HepG2 (cell line): Measurements from ENCODE around the gene COCH. TPM values are rescaled to one million over a fixed set of nuclear protein-coding genes. Genes with fewer than 3 reads are reported as not detected.

Experiments
- ELF1 ChIP-seq: sonication (generic); formaldehyde crosslinking; IDR thresholded peaks from 2 replicates; pipeline ENCODE4 v1.4.0; 2020; ENCODE audit warnings: missing genetic modification reagents
- ETV5 ChIP-seq: IDR thresholded peaks from 2 replicates; pipeline ENCODE4 v1.6.1; 2018; ENCODE audit warnings: missing biosample characterization, missing genetic modification reagents, inconsistent platforms, borderline replicate concordance
- FOSL2 ChIP-seq: sonication (generic); formaldehyde crosslinking; IDR thresholded peaks from 2 replicates; pipeline ENCODE4 v1.4.0; 2020; ENCODE audit warnings: missing genetic modification reagents
- HNRNPL ChIP-seq: fragments of 200-400 bp; formaldehyde crosslinking; IDR thresholded peaks from 2 replicates; pipeline ENCODE4 v1.6.1; 2017; ENCODE audit warnings: mild to moderate bottlenecking, low read depth, low read length
- KLF15 ChIP-seq: sonication (generic); formaldehyde crosslinking; IDR thresholded peaks from 2 replicates; pipeline ENCODE4 v1.8.1; 2023; ENCODE audit warnings: borderline replicate concordance, mild to moderate bottlenecking, inconsistent platforms, missing genetic modification reagents, mixed read lengths
- PRDM10 ChIP-seq: sonication (generic); formaldehyde crosslinking; IDR thresholded peaks from 2 replicates; pipeline ENCODE4 v1.4.0; 2020; ENCODE audit warnings: low read depth, missing genetic modification reagents
- REL ChIP-seq: sonication (generic); formaldehyde crosslinking; conservative IDR thresholded peaks from 2 replicates; pipeline ENCODE4 v1.8.0; 2022; ENCODE audit warnings: mild to moderate bottlenecking, missing genetic modification reagents, moderate library complexity
- SIN3A ChIP-seq: IDR thresholded peaks from 2 replicates; pipeline ENCODE4 v1.6.1; 2011; ENCODE audit warnings: low read depth, mild to moderate bottlenecking, control low read depth, low read length, borderline replicate concordance
- SMYD3 ChIP-seq: sonication (generic); formaldehyde crosslinking; IDR thresholded peaks from 2 replicates; pipeline ENCODE4 v1.8.1; 2023; ENCODE audit warnings: mild to moderate bottlenecking, missing genetic modification reagents
- ZFP90 ChIP-seq: sonication (generic); formaldehyde crosslinking; IDR thresholded peaks from 2 replicates; pipeline ENCODE4 v1.8.0; 2022; ENCODE audit warnings: missing genetic modification reagents, mild to moderate bottlenecking, inconsistent platforms, borderline replicate concordance
- ZMYM4 ChIP-seq: sonication (generic); formaldehyde crosslinking; IDR thresholded peaks from 2 replicates; pipeline ENCODE4 v1.8.1; 2023; ENCODE audit warnings: mild to moderate bottlenecking, missing genetic modification reagents
- ZNF383 ChIP-seq: sonication (generic); formaldehyde crosslinking; IDR thresholded peaks from 2 replicates; pipeline ENCODE4 v1.4.0; 2020; ENCODE audit warnings: missing genetic modification reagents, mild to moderate bottlenecking, borderline replicate concordance
- ZNF792 ChIP-seq: IDR thresholded peaks from 2 replicates; pipeline ENCODE4 v1.6.1; 2016
- ZXDC ChIP-seq: sonication (generic); formaldehyde crosslinking; IDR thresholded peaks from 2 replicates; pipeline ENCODE4 v1.5.0; 2020; ENCODE audit warnings: mild to moderate bottlenecking, missing genetic modification reagents
- polyA plus RNA-seq, 8 experiments: library from polyadenylated mRNA; depleted of rRNA in 3 of 8; stranded (reverse) in 7 of 8; unstranded in 1 of 8; fragments of >200 nt; fragmentation: Illumina TruSeq in 4 of 8; extraction: Trizol in 4 of 8; gene quantifications; 2 replicates each; pipeline versions ENCODE4 v1.2.1 to v1.2.3, GENCODE V29; 2011 to 2016; ENCODE audit warnings: low read depth in 4 of 8, missing spikeins in 1 of 8, mixed read lengths in 1 of 8; ENCODE audit not compliant: insufficient read depth in 1 of 8
- total RNA-seq, 5 experiments: library from RNA; depleted of rRNA; stranded (reverse); fragments of >200 nt; fragmentation: Illumina TruSeq; extraction: Trizol; gene quantifications; 2 replicates each; pipeline ENCODE4 v1.2.3, GENCODE V29; 2016; ENCODE audit warnings: low read depth in 1 of 5
- TF ChIP-seq, protein P1 (sequence below): sonication (generic); formaldehyde crosslinking; IDR thresholded peaks from 2 replicates; pipeline ENCODE4 v1.9.0; 2021; ENCODE audit warnings: missing genetic modification reagents, borderline replicate concordance
- TF ChIP-seq, protein P2 (sequence below): sonication (generic); formaldehyde crosslinking; IDR thresholded peaks from 2 replicates; pipeline ENCODE4 v1.4.0; 2020; ENCODE audit warnings: missing genetic modification reagents, borderline replicate concordance

COCH gene
- total and polyA plus RNA-seq, 2 of the 13 experiments (the other 11 are each of a cell fraction or from before 2014, with no cell fraction given) = 78.2 to 79.3 TPM

DNA sequence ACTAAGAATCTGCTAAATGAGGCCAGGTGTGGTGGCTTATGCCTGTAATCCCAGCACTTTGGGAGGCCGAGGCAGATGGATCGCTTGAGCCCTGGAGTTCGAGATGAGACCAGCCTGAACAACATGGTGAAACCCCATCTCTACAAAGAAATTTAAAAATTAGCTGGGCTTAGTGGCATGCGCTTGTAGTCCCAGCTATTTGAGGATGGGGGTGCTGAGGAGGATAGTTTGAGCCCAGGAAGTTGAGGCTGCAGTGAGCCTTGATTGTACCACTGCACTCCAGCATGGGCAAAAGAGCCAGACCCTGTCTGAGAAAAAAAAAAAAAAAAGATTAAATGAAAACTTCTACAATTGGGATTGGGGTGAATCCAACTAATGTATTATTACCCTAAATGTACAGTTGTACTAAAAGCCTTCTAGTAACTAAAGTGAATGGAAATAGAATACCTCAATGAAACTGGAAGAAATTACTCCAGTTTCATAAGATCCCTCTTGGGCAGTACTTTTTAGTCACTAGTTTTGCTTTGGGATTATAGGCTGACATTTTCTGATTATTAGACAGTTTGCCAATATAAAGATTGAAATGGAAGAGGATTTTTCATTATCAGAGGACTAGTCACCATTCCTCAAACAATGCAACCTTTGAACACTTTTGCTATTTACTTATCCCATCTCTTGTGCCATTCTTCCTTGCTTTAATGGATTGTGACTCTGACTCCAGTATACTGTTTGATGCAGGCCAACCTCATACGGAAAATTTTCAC is 14.3 kb downstream of the COCH start (continued):
- TF ChIP-seq ZFP90 = no peak
- TF ChIP-seq ZNF792 (CRISPR knock-in tag) = 0 out of 2 replicates have a peak, but pooled peaks have one; percentile 14
- TF ChIP-seq HNRNPL = no peak
- 0 out of 2 replicates have a peak, but pooled peaks have one; percentile 19 for TF ChIP-seq ELF1 (CRISPR knock-in tag)
- TF ChIP-seq, protein P1, sequence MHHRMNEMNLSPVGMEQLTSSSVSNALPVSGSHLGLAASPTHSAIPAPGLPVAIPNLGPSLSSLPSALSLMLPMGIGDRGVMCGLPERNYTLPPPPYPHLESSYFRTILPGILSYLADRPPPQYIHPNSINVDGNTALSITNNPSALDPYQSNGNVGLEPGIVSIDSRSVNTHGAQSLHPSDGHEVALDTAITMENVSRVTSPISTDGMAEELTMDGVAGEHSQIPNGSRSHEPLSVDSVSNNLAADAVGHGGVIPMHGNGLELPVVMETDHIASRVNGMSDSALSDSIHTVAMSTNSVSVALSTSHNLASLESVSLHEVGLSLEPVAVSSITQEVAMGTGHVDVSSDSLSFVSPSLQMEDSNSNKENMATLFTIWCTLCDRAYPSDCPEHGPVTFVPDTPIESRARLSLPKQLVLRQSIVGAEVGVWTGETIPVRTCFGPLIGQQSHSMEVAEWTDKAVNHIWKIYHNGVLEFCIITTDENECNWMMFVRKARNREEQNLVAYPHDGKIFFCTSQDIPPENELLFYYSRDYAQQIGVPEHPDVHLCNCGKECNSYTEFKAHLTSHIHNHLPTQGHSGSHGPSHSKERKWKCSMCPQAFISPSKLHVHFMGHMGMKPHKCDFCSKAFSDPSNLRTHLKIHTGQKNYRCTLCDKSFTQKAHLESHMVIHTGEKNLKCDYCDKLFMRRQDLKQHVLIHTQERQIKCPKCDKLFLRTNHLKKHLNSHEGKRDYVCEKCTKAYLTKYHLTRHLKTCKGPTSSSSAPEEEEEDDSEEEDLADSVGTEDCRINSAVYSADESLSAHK (CRISPR knock-in tag) = no peak
- no peak for TF ChIP-seq ZXDC (CRISPR knock-in tag)
- TF ChIP-seq SMYD3 = 0 out of 2 replicates have a peak, but pooled peaks have one; percentile 8
- TF ChIP-seq ETV5 (CRISPR knock-in tag) = no peak
- TF ChIP-seq REL (CRISPR knock-in tag) = no peak
- no peak for TF ChIP-seq PRDM10
- no peak for TF ChIP-seq KLF15 (CRISPR knock-in tag)
- no peak for TF ChIP-seq FOSL2 (CRISPR knock-in tag)
- no peak for TF ChIP-seq ZMYM4 (CRISPR knock-in tag)
- TF ChIP-seq, protein P2, sequence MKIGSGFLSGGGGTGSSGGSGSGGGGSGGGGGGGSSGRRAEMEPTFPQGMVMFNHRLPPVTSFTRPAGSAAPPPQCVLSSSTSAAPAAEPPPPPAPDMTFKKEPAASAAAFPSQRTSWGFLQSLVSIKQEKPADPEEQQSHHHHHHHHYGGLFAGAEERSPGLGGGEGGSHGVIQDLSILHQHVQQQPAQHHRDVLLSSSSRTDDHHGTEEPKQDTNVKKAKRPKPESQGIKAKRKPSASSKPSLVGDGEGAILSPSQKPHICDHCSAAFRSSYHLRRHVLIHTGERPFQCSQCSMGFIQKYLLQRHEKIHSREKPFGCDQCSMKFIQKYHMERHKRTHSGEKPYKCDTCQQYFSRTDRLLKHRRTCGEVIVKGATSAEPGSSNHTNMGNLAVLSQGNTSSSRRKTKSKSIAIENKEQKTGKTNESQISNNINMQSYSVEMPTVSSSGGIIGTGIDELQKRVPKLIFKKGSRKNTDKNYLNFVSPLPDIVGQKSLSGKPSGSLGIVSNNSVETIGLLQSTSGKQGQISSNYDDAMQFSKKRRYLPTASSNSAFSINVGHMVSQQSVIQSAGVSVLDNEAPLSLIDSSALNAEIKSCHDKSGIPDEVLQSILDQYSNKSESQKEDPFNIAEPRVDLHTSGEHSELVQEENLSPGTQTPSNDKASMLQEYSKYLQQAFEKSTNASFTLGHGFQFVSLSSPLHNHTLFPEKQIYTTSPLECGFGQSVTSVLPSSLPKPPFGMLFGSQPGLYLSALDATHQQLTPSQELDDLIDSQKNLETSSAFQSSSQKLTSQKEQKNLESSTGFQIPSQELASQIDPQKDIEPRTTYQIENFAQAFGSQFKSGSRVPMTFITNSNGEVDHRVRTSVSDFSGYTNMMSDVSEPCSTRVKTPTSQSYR (CRISPR knock-in tag) = no peak
- TF ChIP-seq SIN3A = no peak
- no peak for TF ChIP-seq ZNF383
